ENCODE measurements around the gene ARHGDIG.
"Not testable (repeated sequence)": the region's sequence is repeated elsewhere in the genome, so short reads cannot be mapped to it uniquely, and the experiment has no call there.

DNA sequence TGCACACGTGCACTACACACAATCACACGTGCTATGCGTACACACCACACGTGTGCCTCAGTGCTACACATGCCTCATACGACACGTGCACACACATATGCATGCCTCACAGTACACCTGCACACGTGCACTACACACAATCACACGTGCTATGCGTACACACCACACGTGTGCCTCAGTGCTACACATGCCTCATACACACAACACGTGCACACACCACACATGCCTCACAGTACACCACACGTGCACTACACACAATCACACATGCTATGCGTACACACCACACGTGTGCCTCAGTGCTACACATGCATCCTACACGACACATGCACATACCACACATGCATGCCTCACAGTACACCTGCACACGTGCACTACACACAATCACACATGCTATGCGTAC lies 12.8 kb upstream of the ARHGDIG start:
- TF ChIP-seq POLR2A (IDR thresholded peaks at IDR 0.05): not testable (repeated sequence)
- TF ChIP-seq, protein P1, sequence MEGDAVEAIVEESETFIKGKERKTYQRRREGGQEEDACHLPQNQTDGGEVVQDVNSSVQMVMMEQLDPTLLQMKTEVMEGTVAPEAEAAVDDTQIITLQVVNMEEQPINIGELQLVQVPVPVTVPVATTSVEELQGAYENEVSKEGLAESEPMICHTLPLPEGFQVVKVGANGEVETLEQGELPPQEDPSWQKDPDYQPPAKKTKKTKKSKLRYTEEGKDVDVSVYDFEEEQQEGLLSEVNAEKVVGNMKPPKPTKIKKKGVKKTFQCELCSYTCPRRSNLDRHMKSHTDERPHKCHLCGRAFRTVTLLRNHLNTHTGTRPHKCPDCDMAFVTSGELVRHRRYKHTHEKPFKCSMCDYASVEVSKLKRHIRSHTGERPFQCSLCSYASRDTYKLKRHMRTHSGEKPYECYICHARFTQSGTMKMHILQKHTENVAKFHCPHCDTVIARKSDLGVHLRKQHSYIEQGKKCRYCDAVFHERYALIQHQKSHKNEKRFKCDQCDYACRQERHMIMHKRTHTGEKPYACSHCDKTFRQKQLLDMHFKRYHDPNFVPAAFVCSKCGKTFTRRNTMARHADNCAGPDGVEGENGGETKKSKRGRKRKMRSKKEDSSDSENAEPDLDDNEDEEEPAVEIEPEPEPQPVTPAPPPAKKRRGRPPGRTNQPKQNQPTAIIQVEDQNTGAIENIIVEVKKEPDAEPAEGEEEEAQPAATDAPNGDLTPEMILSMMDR (IDR thresholded peaks at IDR 0.05): not testable (repeated sequence)
